Measurements from ENCODE around the gene PPP1R12C.
"Not testable (repeated sequence)": the region's sequence is repeated elsewhere in the genome, so short reads cannot be mapped to it uniquely, and the experiment has no call there.

Gene PPP1R12C

GRCh38 chr19:55111238-55111831, 6.1 kb downstream of the PPP1R12C start:
- DNase-seq (ENCODE audit: low spot score): no peak

- DNase-seq (ENCODE audit: low spot score): no peak
Observed at GRCh38 chr19:55109527-55110291, 7.7 kb downstream of the PPP1R12C start.

GRCh38 chr19:55107252-55107651, 10.2 kb downstream of the PPP1R12C start:
- DNase-seq (ENCODE audit: low spot score): not testable (repeated sequence)

- no peak for DNase-seq (ENCODE audit: low spot score)
Observed at GRCh38 chr19:55106591-55106990, 10.8 kb downstream of the PPP1R12C start.

GRCh38 chr19:55105237-55105636, 12.2 kb downstream of the PPP1R12C start:
- no peak for DNase-seq (ENCODE audit: low spot score)

- no peak for DNase-seq (ENCODE audit: low spot score)
Observed at GRCh38 chr19:55103190-55103589, 14.2 kb downstream of the PPP1R12C start.

- DNase-seq (ENCODE audit: low spot score): no peak
Observed at GRCh38 chr19:55101261-55101660, 16.2 kb downstream of the PPP1R12C start.

GRCh38 chr19:55099557-55100506, 17.6 kb downstream of the PPP1R12C start:
- DNase-seq (ENCODE audit: low spot score): no peak

- no peak for DNase-seq (ENCODE audit: low spot score)
Observed at GRCh38 chr19:55098716-55099556, 18.5 kb downstream of the PPP1R12C start.

GRCh38 chr19:55097864-55098715, 19.3 kb downstream of the PPP1R12C start:
- DNase-seq (ENCODE audit: low spot score): no peak

- DNase-seq (ENCODE audit: low spot score): no peak
Observed at GRCh38 chr19:55096061-55096701, 21.3 kb downstream of the PPP1R12C start.

GRCh38 chr19:55095260-55096060, 22.0 kb downstream of the PPP1R12C start:
- no peak for DNase-seq (ENCODE audit: low spot score)

GRCh38 chr19:55094456-55095259, 22.8 kb downstream of the PPP1R12C start:
- DNase-seq (ENCODE audit: low spot score): no peak

- no peak for DNase-seq (ENCODE audit: low spot score)
Observed at GRCh38 chr19:55092423-55093318, 24.8 kb downstream of the PPP1R12C start.

GRCh38 chr19:55091955-55092354, 25.5 kb downstream of the PPP1R12C start:
- no peak for DNase-seq (ENCODE audit: low spot score)

- DNase-seq (ENCODE audit: low spot score): no peak
Observed at GRCh38 chr19:55091126-55091910, 26.1 kb downstream of the PPP1R12C start.

- DNase-seq (ENCODE audit: low spot score): no peak
Observed at GRCh38 chr19:55090564-55090963, 26.9 kb downstream of the PPP1R12C start.
